ES-I3 (cell line): ENCODE results near the gene CPED1.
"Not testable (repeated sequence)": the region's sequence is repeated elsewhere in the genome, so short reads cannot be mapped to it uniquely, and the experiment has no call there.

Source experiments
- H3K36me3 ChIP-seq: 2 replicates; pipeline ENCODE4 v1.6.1; 2013; ENCODE audit warnings: mild to moderate bottlenecking, low read length, control low read depth, moderate library complexity; ENCODE audit not compliant: insufficient read depth
- H3K4me1 ChIP-seq: 2 replicates; pipeline ENCODE4 v1.6.1; 2013; ENCODE audit warnings: mild to moderate bottlenecking, control low read depth, low read length; ENCODE audit not compliant: insufficient read depth
- H3K9ac ChIP-seq: 2 replicates; pipeline ENCODE4 v1.6.1; 2013; ENCODE audit warnings: low read depth, mild to moderate bottlenecking, low read length, moderate library complexity
- H3K9me3 ChIP-seq: 2 replicates; pipeline ENCODE4 v1.6.1; 2013; ENCODE audit warnings: mild to moderate bottlenecking, low read length, moderate library complexity; ENCODE audit not compliant: control insufficient read depth, insufficient read depth

CPED1 gene

GRCh38 chr7:121219026-121219425, 230.5 kb downstream of the CPED1 start:
- Histone ChIP-seq H3K9ac (no peak overlapping the region), H3K4me1 (no peaks in the 10 kb centered on the region), H3K9me3 (no peaks in the 10 kb centered on the region), H3K36me3 (no peaks in the 10 kb centered on the region)

DNA sequence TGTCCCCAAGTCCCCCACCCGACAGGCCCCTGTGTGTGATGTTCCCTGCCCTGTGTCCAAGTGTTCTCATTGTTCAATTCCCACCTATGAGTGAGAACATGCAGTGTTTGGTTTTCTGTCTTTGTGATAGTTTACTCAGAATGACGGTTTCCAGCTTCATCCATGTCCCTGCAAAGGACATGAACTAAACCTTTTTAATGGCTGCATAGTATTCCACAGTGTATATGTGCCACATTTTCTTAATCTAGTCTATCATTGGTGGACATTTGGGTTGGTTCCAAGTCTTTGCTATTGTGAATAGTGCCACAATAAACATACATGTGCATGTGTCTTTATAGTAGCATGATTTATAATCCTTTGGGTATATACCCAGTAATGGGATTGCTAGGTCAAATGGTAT, 232.6 kb downstream of the CPED1 start:
- H3K9ac ChIP-seq, H3K36me3 ChIP-seq, H3K9me3 ChIP-seq, H3K4me1 ChIP-seq: not testable (repeated sequence)

DNA sequence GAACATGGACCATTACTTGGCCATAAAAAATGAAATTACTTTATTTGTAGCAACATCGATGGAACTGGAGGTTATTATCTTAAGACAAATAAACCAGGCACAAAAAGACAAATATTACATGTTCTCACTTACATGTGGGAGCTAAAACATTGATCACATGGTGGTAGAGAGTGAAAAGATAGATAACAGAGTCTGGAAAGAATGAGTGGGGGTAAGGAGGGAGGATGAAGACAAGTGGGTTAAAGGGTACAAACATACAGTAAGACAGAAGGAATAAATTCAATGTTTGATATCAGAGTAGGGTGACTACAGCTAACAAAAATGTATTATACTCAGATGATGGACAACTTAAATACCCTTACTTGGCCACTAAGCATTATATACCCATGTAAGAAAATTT, 240.3 kb downstream of the CPED1 start:
- Histone ChIP-seq H3K9me3 (no peaks in the 10 kb centered on the region), H3K36me3 (no peaks in the 10 kb centered on the region), H3K4me1 (no peaks in the 10 kb centered on the region), H3K9ac (no peak overlapping the region)

DNA sequence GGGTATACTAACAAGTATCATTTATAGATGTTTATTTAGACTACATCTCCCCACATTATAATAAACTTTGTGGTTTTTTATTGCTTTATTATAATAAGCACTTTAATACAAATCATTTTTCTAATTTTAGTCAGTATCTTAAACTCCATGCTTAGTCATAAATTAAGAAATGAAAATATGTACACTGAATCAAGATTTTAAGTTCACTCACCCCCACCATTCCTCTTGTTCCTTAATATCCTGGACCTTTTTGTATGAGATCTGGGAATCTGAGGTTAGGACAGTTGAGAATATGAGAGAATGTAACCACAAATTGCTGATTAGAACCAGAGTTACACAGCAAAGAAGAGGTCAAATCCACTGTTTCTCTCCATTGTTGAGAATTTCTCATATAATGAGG, 246.7 kb downstream of the CPED1 start:
- no peaks in the 10 kb centered on the region for H3K9me3 ChIP-seq
- no peak overlapping the region for H3K9ac ChIP-seq
- no peaks in the 10 kb centered on the region for H3K36me3 ChIP-seq
- no peaks in the 10 kb centered on the region for H3K4me1 ChIP-seq

GRCh38 chr7:121237601-121238000, 249.1 kb downstream of the CPED1 start:
- H3K4me1 ChIP-seq = no peaks in the 10 kb centered on the region
- no peaks in the 10 kb centered on the region for H3K36me3 ChIP-seq
- no peak overlapping the region for H3K9ac ChIP-seq
- no peaks in the 10 kb centered on the region for H3K9me3 ChIP-seq

DNA sequence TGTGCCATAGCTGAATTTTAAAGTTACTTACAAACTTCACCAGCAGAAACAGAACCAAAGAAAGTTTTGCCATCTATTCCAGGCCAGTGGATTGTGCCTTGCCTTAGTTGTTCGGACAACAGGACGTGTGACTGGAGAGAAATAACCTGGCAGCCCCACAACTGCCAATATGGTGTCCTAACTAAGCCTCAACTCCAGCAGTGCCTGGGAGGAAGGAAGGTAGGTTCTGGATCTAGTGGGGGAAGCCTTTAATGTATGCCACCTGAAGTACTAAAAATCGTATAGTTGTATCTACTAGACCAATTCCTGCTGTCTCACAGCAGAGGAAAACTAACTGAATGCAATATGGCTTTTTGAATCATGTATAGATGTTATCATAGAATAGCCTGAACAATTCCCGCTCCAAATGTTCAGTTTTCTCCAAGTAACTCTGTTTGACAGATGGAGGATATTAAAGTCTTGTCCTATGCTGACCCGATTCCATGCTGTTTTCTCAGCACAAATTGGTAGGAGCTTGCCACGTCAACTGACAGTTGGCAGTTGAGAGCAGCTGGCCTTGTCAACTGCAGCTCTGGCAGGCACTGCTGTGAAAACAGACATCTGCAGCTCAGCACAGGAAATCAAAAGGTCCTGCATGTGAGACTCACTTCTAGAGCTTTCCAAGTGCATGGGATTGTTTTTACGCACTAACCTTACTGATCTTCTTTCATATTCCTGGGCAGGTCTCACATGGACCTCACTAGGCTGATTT, 255.8 kb downstream of the CPED1 start:
- no peaks in the 10 kb centered on the region for H3K36me3 ChIP-seq
- H3K9me3 ChIP-seq = no peaks in the 10 kb centered on the region
- H3K4me1 ChIP-seq = no peaks in the 10 kb centered on the region
- no peak overlapping the region for H3K9ac ChIP-seq

DNA sequence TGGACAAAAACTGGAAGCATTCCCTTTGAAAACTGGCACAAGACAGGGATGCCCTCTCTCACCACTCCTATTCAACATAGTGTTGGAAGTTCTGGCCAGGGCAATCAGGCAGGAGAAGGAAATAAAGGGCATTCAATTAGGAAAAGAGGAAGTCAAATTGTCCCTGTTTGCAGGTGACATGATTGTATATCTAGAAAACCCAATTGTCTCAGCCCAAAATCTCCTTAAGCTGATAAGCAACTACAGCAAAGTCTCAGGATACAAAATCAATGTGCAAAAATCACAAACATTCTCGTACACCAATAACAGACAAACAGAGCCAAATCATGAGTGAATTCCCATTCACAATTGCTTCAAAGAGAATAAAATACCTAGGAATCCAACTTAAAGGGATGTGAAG, 262.9 kb downstream of the CPED1 start:
- not testable (repeated sequence) for H3K4me1 ChIP-seq, H3K9ac ChIP-seq, H3K36me3 ChIP-seq, H3K9me3 ChIP-seq

DNA sequence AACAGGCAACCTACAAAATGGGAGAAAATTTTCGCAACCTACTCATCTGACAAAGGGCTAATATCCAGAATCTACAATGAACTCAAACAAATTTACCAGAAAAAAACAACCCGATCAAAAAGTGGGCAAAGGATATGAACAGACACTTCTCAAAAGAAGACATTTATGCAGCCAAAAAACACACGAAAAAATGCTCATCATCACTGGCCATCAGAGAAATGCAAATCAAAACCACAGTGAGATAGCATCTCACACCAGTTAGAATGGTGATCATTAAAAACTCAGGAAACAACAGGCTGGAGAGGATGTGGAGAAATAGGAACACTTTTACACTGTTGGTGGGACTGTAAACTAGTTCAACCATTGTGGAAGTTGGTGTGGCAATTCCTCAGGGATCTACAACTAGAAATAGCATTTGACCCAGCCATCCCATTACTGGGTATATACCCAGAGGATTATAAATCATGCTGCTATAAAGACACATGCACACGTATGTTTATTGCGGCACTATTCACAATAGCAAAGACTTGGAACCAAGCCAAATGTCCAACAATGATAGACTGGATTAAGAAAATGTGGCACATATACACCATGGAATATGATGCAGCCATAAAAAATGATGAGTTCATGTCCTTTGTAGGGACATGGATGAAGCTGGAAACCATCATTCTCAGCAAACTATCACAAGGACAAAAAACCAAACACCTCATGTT, 264.2 kb downstream of the CPED1 start:
- H3K9me3 ChIP-seq, H3K36me3 ChIP-seq, H3K4me1 ChIP-seq, H3K9ac ChIP-seq: not testable (repeated sequence)

DNA sequence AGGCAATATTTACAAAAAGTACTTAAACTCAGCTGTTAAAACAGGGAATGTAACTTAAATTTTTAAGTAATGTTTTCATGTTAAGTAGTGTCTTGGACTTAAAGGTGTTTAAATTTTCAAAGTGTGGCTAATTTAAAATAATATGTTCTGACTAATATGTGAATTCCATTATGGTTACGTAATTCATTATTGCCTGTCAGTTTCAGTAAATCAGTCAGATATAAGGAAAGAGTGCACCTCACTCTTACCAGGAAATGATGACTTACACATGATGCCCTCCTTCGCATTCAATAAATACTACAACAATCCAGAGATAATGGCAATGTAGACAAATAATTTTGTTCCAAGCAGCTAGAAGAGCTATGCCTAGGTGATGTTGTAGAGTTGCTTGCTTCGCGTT, 271.3 kb downstream of the CPED1 start:
- Histone ChIP-seq H3K9me3 (no peaks in the 10 kb centered on the region), H3K4me1 (peaks cover 6% of the 10 kb centered on the region; the same call in 1 of the 2 replicates), H3K9ac (no peak overlapping the region), H3K36me3 (no peaks in the 10 kb centered on the region)

GRCh38 chr7:121261207-121261884, 272.8 kb downstream of the CPED1 start:
- Histone ChIP-seq H3K36me3 (no peaks in the 10 kb centered on the region), H3K9ac (no peak overlapping the region), H3K4me1 (peaks cover 6% of the 10 kb centered on the region; the same call in 1 of the 2 replicates), H3K9me3 (no peaks in the 10 kb centered on the region)

GRCh38 chr7:121262221-121262620, 273.7 kb downstream of the CPED1 start:
- Histone ChIP-seq H3K9ac (no peak overlapping the region), H3K36me3 (no peaks in the 10 kb centered on the region), H3K4me1 (peaks cover 6% of the 10 kb centered on the region; the same call in 1 of the 2 replicates), H3K9me3 (no peaks in the 10 kb centered on the region)

DNA sequence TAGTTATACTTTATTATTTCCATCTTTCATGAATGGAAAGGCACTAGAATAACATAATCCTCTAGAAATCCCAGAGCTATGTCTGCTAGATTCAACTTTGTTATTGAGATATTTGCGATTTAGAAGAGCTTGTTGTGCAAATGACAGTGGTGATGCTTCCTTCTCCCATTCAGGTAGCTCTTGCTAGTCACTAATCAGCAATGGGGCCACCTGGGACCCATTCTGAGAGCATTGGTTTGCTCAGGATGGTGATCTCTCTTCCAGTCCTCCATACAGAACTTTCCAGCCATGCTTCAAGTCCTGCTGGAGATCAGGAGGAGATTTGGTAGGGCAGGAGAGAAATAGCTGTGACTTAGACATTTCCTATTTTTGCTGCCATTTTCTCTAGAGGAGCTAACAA, 274.5 kb downstream of the CPED1 start:
- Histone ChIP-seq H3K9ac (no peak overlapping the region), H3K36me3 (no peaks in the 10 kb centered on the region), H3K9me3 (no peaks in the 10 kb centered on the region), H3K4me1 (peaks cover 6% of the 10 kb centered on the region; the same call in 1 of the 2 replicates)

DNA sequence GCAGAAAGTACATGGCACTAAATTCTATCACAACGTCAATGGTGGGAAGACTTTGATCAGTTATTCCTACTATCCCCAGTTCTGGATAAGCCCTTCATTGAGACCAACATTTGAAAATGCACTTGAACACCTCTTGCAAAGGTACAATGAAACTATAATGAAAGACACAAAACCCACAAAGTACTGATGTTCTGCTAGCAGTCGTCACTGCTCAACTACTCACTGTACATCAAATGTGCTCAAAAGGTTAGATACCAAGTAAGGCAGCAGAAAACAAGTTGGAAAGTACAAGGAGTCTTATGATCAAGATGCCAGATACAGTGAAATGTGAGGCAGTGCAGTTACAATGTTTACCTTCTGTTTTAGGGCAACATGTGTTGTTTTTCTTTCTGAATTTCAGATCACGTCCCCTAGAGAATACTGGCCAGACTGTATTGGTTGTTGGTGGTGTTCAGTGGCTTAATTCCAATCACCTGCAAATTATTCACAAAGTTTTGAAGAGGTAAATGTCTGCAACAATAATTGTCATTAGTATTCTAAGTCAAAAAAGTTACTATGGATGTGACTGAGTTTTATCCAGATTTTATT, 277.9 kb downstream of the CPED1 start:
- H3K4me1 ChIP-seq = peaks cover 6% of the 10 kb centered on the region; the same call in 1 of the 2 replicates
- H3K36me3 ChIP-seq = no peaks in the 10 kb centered on the region
- no peaks in the 10 kb centered on the region for H3K9me3 ChIP-seq

DNA sequence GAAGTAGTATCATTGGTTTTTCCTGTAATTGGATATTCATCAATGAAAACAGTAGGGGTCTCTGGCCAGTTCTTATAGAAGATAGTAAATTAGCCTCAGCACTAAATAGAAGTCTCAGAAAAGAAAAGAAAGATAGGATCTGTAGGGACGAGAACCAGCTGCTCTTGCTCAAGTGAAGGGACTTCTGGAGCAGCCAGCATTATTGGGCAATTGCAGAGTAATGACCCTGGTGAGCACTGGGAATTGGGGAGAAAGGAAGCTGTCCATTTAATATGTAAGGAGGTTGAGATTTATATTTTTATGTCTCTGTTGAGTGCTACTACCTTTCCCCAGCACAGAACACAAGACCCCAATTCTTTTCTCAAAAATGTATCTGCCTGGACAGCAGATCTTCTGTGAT, 279.1 kb downstream of the CPED1 start:
- H3K9ac ChIP-seq = no peak overlapping the region
- no peaks in the 10 kb centered on the region for H3K36me3 ChIP-seq
- H3K4me1 ChIP-seq = peaks cover 6% of the 10 kb centered on the region; the same call in 1 of the 2 replicates
- H3K9me3 ChIP-seq = no peaks in the 10 kb centered on the region

More for the DNA sequence above, 277.9 kb downstream of the CPED1 start:
- H3K9ac ChIP-seq = no peak overlapping the region
